GM19395 (cell line): ENCODE measurements around the gene STX12.
"Not testable (repeated sequence)": the region's sequence is repeated elsewhere in the genome, so short reads cannot be mapped to it uniquely, and the experiment has no call there.

Experiments
- ATAC-seq: cut with Tn5 transposase; IDR thresholded peaks from one replicate; pipeline ENCODE4 v1.9.1; 2021; ENCODE audit warnings: mild to moderate bottlenecking, moderate library complexity; ENCODE audit not compliant: unreplicated experiment

Gene STX12

GRCh38 chr1:27774654-27775053 lies 1.6 kb downstream of the STX12 start:
- ATAC-seq: no peak

- ATAC-seq: not testable (repeated sequence)
Observed at GRCh38 chr1:27775336-27775735, 2.3 kb downstream of the STX12 start.

- ATAC-seq: not testable (repeated sequence)
Observed at GRCh38 chr1:27776276-27776675, 3.3 kb downstream of the STX12 start.

GRCh38 chr1:27778056-27778455 lies 5.0 kb downstream of the STX12 start:
- no peak for ATAC-seq

GRCh38 chr1:27779122-27779521 lies 6.1 kb downstream of the STX12 start:
- no peak for ATAC-seq

- ATAC-seq: no peak
Observed at GRCh38 chr1:27782950-27783349, 9.9 kb downstream of the STX12 start.

GRCh38 chr1:27784700-27785099 lies 11.7 kb downstream of the STX12 start:
- ATAC-seq: no peak

- no peak for ATAC-seq
Observed at GRCh38 chr1:27785781-27786455, 12.9 kb downstream of the STX12 start.

GRCh38 chr1:27787895-27788294 lies 14.9 kb downstream of the STX12 start:
- no peak for ATAC-seq

- no peak for ATAC-seq
Observed at GRCh38 chr1:27789540-27790041, 16.6 kb downstream of the STX12 start.

- not testable (repeated sequence) for ATAC-seq
Observed at GRCh38 chr1:27790270-27790669, 17.3 kb downstream of the STX12 start.

- no peak for ATAC-seq
Observed at GRCh38 chr1:27795601-27796000, 22.6 kb downstream of the STX12 start.

GRCh38 chr1:27804791-27805190 lies 31.8 kb downstream of the STX12 start:
- ATAC-seq: no peak

GRCh38 chr1:27806758-27807157 lies 33.7 kb downstream of the STX12 start:
- no peak for ATAC-seq

GRCh38 chr1:27807385-27807784 lies 34.4 kb downstream of the STX12 start:
- no peak for ATAC-seq

- not testable (repeated sequence) for ATAC-seq
Observed at GRCh38 chr1:27808131-27808530, 35.1 kb downstream of the STX12 start.

- no peak for ATAC-seq
Observed at GRCh38 chr1:27809883-27810282, 36.9 kb downstream of the STX12 start.

GRCh38 chr1:27811741-27812500 lies 38.9 kb downstream of the STX12 start:
- ATAC-seq: no peak

GRCh38 chr1:27816921-27817630 lies 44.1 kb downstream of the STX12 start:
- no peak for ATAC-seq

- ATAC-seq: no peak
Observed at GRCh38 chr1:27821761-27822315, 48.8 kb downstream of the STX12 start.

- ATAC-seq: no peak
Observed at GRCh38 chr1:27823784-27824183, 50.8 kb downstream of the STX12 start.
